Neuronal stem cell (in vitro differentiated cells): ENCODE results near the gene DMRTB1.

Experiments used
- DNase-seq: peaks from one replicate; pipeline ENCODE4 v3.0.0-alpha.2; 2013; ENCODE audit warnings: low spot score
- H2AFZ ChIP-seq: one replicate; pipeline ENCODE4 v1.6.1; 2013; ENCODE audit warnings: mild to moderate bottlenecking, low read length, inconsistent platforms
- H2AK5ac ChIP-seq: 2 replicates; pipeline ENCODE4 v1.6.1; 2013; ENCODE audit warnings: low read depth, mild to moderate bottlenecking, inconsistent platforms, low read length, moderate library complexity, mixed read lengths
- H2BK120ac ChIP-seq: 2 replicates; pipeline ENCODE4 v1.6.1; 2013; ENCODE audit warnings: low read depth, mild to moderate bottlenecking, inconsistent platforms, low read length, moderate library complexity, mixed read lengths
- H2BK12ac ChIP-seq: one replicate; pipeline ENCODE4 v1.6.1; 2013; ENCODE audit warnings: low read length, inconsistent platforms
- H2BK15ac ChIP-seq: 2 replicates; pipeline ENCODE4 v1.6.1; 2013; ENCODE audit warnings: mild to moderate bottlenecking, low read length, inconsistent platforms, mixed read lengths
- H2BK5ac ChIP-seq: one replicate; pipeline ENCODE4 v1.6.1; 2013; ENCODE audit warnings: inconsistent platforms, mild to moderate bottlenecking, low read length, moderate library complexity
- H3K14ac ChIP-seq: one replicate; pipeline ENCODE4 v1.6.1; 2013; ENCODE audit warnings: low read length, inconsistent platforms
- H3K18ac ChIP-seq: 2 replicates; pipeline ENCODE4 v1.6.1; 2013; ENCODE audit warnings: low read length, inconsistent platforms
- H3K23ac ChIP-seq: 2 replicates; pipeline ENCODE4 v1.6.1; 2013; ENCODE audit warnings: low read depth, mild to moderate bottlenecking, mixed read lengths, low read length, inconsistent platforms; ENCODE audit not compliant: poor library complexity
- H3K27ac ChIP-seq: replicated peaks from 3 replicates; pipeline ENCODE4 v1.5.1; 2013; ENCODE audit warnings: low read length, inconsistent platforms
- H3K27me3 ChIP-seq, 3 experiments: 2 replicates each; pipeline ENCODE4 v1.6.1; 2013; ENCODE audit warnings: low read length in 3 of 3, mild to moderate bottlenecking in 2 of 3, inconsistent platforms in 1 of 3, low read depth in 1 of 3, mixed read lengths in 1 of 3, moderate library complexity in 1 of 3; ENCODE audit not compliant: control insufficient read depth in 3 of 3, insufficient read depth in 3 of 3
- H3K36me3 ChIP-seq, 2 donors: replicated peaks in 1 of 2; 2 replicates each; pipeline ENCODE4 v1.6.1; 2013; ENCODE audit warnings: low read length in 2 of 2; ENCODE audit not compliant: control insufficient read depth in 2 of 2, insufficient read depth in 2 of 2
- H3K4ac ChIP-seq: 2 replicates; pipeline ENCODE4 v1.6.1; 2013; ENCODE audit warnings: inconsistent platforms, mild to moderate bottlenecking, low read length, moderate library complexity
- H3K4me1 ChIP-seq, 2 donors: 1 replicate in 1 of 2; 2 replicates in 1 of 2; pipeline ENCODE4 v1.6.1; 2013; ENCODE audit warnings: low read length in 2 of 2, low read depth in 1 of 2; ENCODE audit not compliant: control insufficient read depth in 2 of 2, insufficient read depth in 1 of 2
- H3K4me2 ChIP-seq: one replicate; pipeline ENCODE4 v1.6.1; 2013; ENCODE audit warnings: mild to moderate bottlenecking, low read length, inconsistent platforms; ENCODE audit not compliant: insufficient read depth, poor library complexity, severe bottlenecking
- H3K4me3 ChIP-seq, 2 donors: 2 replicates each; pipeline ENCODE4 v1.5.1; 2013; ENCODE audit warnings: low read length in 2 of 2, mild to moderate bottlenecking in 2 of 2, inconsistent platforms in 1 of 2, moderate library complexity in 1 of 2
- H3K79me1 ChIP-seq: one replicate; pipeline ENCODE4 v1.6.1; 2013; ENCODE audit warnings: low read depth, mild to moderate bottlenecking, inconsistent platforms, low read length, moderate library complexity
- H3K9ac ChIP-seq: one replicate; pipeline ENCODE4 v1.6.1; 2013; ENCODE audit warnings: mild to moderate bottlenecking, low read depth, low read length, inconsistent platforms; ENCODE audit not compliant: poor library complexity
- H3K9me3 ChIP-seq, 2 donors: replicated peaks in 1 of 2; 2 replicates each; pipeline versions ENCODE3 to v1.6.1; 2013; ENCODE audit warnings: low read length in 2 of 2, mild to moderate bottlenecking in 2 of 2, inconsistent platforms in 1 of 2, low read depth in 1 of 2, mixed read lengths in 1 of 2, moderate library complexity in 1 of 2; ENCODE audit not compliant: control insufficient read depth in 2 of 2, insufficient read depth in 1 of 2
- H4K8ac ChIP-seq: one replicate; pipeline ENCODE4 v1.6.1; 2013; ENCODE audit warnings: low read depth, mild to moderate bottlenecking, inconsistent platforms, low read length, moderate library complexity
- H4K91ac ChIP-seq: one replicate; pipeline ENCODE4 v1.6.1; 2013; ENCODE audit warnings: low read length, low read depth, mild to moderate bottlenecking, inconsistent platforms; ENCODE audit not compliant: poor library complexity
- WGBS, 2 donors: extraction: QIAGEN DNeasy Blood & Tissue Kit; methylation state at CpG; one replicate each; pipeline ENCODE4 v1.1.7; 2013; ENCODE audit warnings: missing lambda C conversion rate in 2 of 2, mixed read lengths in 1 of 2; ENCODE audit not compliant: insufficient read length in 2 of 2, insufficient replicate concordance in 1 of 2; ENCODE audit errors: extremely low coverage in 2 of 2; 5-methylcytosine and 5-hydroxymethylcytosine counted together

DMRTB1 gene

GRCh38 chr1:53467391-53467790 is 8.2 kb downstream of the DMRTB1 start:
- Histone ChIP-seq H3K9ac (no peak overlapping the region), H2BK120ac (no peak overlapping the region), H3K4me2 (no peak overlapping the region), H2BK12ac (no peak overlapping the region), H3K27me3 (peaks cover 0 to 19% (median 0%) of the 10 kb centered on the region in 3 experiments), H3K27ac (no peak overlapping the region), H4K91ac (no peak overlapping the region), H3K4ac (no peak overlapping the region), H3K4me1 (peaks cover 6 to 12% of the 10 kb centered on the region in 2 donors), H2AK5ac (no peak overlapping the region), H3K18ac (no peak overlapping the region), H3K36me3 (no peaks in the 10 kb centered on the region), H4K8ac (no peak overlapping the region), H3K9me3 (no peaks in the 10 kb centered on the region), H3K79me1 (no peaks in the 10 kb centered on the region), H2AFZ (no peak overlapping the region), H2BK15ac (no peak overlapping the region), H2BK5ac (no peak overlapping the region), H3K14ac (no peak overlapping the region), H3K23ac (no peak overlapping the region), H3K4me3 (no peak overlapping the region)
- DNase-seq: no peak

GRCh38 chr1:53468374-53468773 is 9.2 kb downstream of the DMRTB1 start:
- H3K4me3 ChIP-seq: no peak overlapping the region
- H3K9ac ChIP-seq: no peak overlapping the region
- H2BK15ac ChIP-seq: no peak overlapping the region
- no peak overlapping the region for H2AFZ ChIP-seq
- no peak overlapping the region for H4K91ac ChIP-seq
- peaks cover 0 to 19% (median 0%) of the 10 kb centered on the region in 3 experiments for H3K27me3 ChIP-seq
- H3K4me2 ChIP-seq: no peak overlapping the region
- DNase-seq: no peak
- peak overlapping the region; percentile 32 for H3K18ac ChIP-seq
- no peaks in the 10 kb centered on the region for H3K36me3 ChIP-seq
- H3K4me1 ChIP-seq: peaks cover 6% of the 10 kb centered on the region in 2 donors
- H2BK5ac ChIP-seq: no peak overlapping the region
- no CpG with 5 or more reads among the region's 2 CpGs for WGBS, 2 donors
- no peak overlapping the region for H2BK12ac ChIP-seq
- no peak overlapping the region for H3K23ac ChIP-seq
- no peak overlapping the region for H2BK120ac ChIP-seq
- no peak overlapping the region for H3K27ac ChIP-seq
- H4K8ac ChIP-seq: no peak overlapping the region
- no peaks in the 10 kb centered on the region for H3K9me3 ChIP-seq
- no peak overlapping the region for H2AK5ac ChIP-seq
- H3K14ac ChIP-seq: no peak overlapping the region
- no peaks in the 10 kb centered on the region for H3K79me1 ChIP-seq
- no peak overlapping the region for H3K4ac ChIP-seq

GRCh38 chr1:53469373-53469772 is 10.2 kb downstream of the DMRTB1 start:
- Histone ChIP-seq H3K4me3 (no peak overlapping the region), H4K91ac (peak overlapping the region; percentile 38), H3K4me1 (peaks cover 6% of the 10 kb centered on the region in 2 donors), H2BK15ac (peak overlapping the region; percentile 20), H3K23ac (peak overlapping the region; percentile 25), H3K4ac (no peak overlapping the region), H3K9ac (no peak overlapping the region), H3K36me3 (no peaks in the 10 kb centered on the region), H2AFZ (no peak overlapping the region), H2BK5ac (no peak overlapping the region), H2AK5ac (no peak overlapping the region), H3K14ac (no peak overlapping the region), H3K4me2 (no peak overlapping the region), H3K18ac (peak overlapping the region; percentile 67), H3K27ac (no peak overlapping the region), H3K9me3 (no peaks in the 10 kb centered on the region), H3K79me1 (no peaks in the 10 kb centered on the region), H3K27me3 (peaks cover 0 to 16% (median 0%) of the 10 kb centered on the region in 3 experiments), H2BK120ac (no peak overlapping the region), H2BK12ac (peak overlapping the region; percentile 14), H4K8ac (no peak overlapping the region)
- DNase-seq: no peak
- no CpG with 5 or more reads among the region's 5 CpGs for WGBS, 2 donors

GRCh38 chr1:53470155-53470554 is 11.0 kb downstream of the DMRTB1 start:
- Histone ChIP-seq H3K18ac (peak overlapping the region; percentile 57), H2AK5ac (no peak overlapping the region), H3K9me3 (no peaks in the 10 kb centered on the region), H3K23ac (no peak overlapping the region), H3K36me3 (no peaks in the 10 kb centered on the region), H4K91ac (no peak overlapping the region), H3K27me3 (peaks cover 0 to 12% (median 0%) of the 10 kb centered on the region in 3 experiments), H2BK120ac (no peak overlapping the region), H2BK5ac (no peak overlapping the region), H3K4me1 (peaks cover 6 to 7% of the 10 kb centered on the region in 2 donors), H3K9ac (no peak overlapping the region), H3K4me2 (peak overlapping the region; percentile 29), H3K27ac (no peak overlapping the region), H2AFZ (peak overlapping the region; percentile 66), H3K14ac (no peak overlapping the region), H3K79me1 (no peaks in the 10 kb centered on the region), H3K4ac (no peak overlapping the region), H4K8ac (no peak overlapping the region), H2BK12ac (no peak overlapping the region), H2BK15ac (peak overlapping the region; percentile 33), H3K4me3 (no peak overlapping the region)
- WGBS, 2 donors: no CpG with 5 or more reads among the region's 28 CpGs
- peak; percentile 87 for DNase-seq
